Measurements from ENCODE around the gene TRAK1.
"Not testable (repeated sequence)": the region's sequence is repeated elsewhere in the genome, so short reads cannot be mapped to it uniquely, and the experiment has no call there.

TRAK1 gene

DNA sequence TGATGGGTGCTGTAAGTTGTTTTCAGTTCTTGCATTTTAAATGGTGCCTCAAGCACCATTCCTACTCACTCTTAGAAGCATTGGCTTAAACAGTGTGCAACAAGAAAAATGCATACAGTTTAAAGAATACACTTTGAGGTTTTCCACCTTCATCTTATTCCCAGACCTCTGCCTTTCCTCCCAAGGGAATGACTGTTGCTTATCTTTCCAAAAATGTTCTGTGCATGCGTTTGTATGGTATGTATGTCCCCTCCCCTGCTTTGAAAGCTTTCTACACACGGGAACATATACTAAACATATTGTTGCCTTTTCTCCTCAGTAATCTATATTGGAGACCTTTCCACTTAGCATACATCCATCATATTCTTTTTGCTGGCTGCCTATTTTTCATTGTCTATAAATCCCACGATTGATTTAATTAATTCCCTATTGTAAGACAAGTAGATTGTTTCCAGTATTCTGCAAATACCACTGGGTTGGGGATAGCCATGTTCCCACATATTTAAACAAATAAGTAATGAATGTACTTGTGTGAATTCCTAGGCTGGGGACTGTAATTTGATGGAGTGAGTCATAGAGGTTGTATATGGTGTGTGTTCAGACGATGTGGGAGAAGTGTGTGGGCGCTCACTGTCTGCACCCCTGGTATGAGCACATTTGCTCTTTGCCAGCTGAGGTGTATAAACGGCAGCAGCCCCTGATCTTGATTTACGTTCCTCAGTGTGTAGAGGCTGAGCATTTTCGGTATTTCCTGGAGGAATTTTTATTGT, 5.8 kb downstream of the TRAK1 start:
- DNase-seq (ENCODE audit: low read depth, low spot score): no peak

DNA sequence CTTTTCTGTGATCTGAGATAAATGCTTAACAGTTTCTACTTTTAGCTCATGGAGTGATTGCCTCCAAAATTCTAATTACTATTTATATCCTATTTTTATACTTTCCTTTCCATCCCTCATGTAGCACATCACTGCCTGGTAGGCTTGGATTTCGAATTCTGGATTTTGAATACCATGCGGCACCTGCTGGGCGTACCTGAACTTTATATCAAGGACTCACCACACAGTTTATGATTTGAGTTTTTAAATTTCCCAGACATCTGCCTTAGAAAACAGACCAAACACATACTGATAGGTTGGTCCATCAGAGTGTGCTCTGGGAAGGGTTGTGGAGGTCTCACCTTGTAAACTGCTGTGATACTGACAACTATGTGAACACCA, 6.4 kb downstream of the TRAK1 start:
- no peak for DNase-seq (ENCODE audit: low read depth, low spot score)

DNA sequence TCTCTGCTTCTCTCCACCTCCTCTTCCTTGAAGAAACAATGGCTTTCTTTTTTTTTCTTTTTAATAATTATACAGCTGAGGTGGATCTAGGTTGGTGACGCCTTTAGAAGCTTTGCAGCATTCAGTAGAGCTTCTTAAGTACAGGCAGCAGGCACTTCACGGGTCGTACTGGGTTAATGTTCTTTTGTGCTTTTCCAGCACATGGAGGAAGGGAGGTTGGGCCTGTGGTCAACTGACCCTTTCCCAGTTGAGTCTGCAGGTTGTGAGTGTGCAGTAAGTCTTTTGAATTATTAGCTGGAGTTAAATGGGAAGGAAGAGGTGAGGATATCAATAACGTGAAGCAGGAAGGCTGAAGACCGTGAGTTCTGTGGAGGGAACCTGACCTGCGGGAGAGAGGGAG, 7.0 kb downstream of the TRAK1 start:
- no peak for DNase-seq (ENCODE audit: low read depth, low spot score)

DNA sequence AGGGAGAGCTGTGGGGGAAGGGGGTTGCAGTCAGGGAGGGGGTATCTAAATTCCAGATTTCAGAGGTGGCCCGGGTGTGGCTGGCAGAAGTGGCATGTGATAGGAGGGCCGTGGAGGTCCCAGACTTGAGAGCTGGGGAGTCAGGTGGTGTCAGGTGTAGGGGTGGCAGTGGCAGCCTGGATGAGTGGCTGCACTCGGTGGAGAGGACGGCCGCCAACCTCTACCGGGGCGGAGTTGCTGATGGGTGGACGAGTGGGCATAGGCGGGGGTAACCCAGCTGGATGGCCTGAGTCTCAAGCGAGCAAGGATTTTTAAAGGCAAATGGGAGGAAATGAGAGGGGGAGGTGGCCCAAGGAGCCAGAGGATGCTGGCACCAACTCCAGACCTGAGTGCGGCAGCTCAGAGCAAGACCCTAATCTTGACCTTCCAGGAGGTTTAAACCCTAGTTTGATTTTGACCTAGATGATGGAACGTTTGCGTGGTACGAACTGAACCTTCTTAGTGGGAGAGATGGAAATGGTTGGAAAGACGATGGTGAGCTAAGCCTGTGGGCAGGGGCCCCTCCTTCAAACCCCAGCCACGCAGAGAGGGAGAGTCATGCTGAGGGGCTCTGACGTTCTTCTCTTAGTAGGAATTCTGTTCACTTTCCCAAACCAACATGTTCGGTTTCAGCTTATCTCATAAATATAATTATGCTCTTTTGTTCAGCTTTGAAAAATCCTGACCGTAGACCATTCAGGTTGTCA, 8.0 kb downstream of the TRAK1 start:
- no peak for DNase-seq (ENCODE audit: low read depth, low spot score)

DNA sequence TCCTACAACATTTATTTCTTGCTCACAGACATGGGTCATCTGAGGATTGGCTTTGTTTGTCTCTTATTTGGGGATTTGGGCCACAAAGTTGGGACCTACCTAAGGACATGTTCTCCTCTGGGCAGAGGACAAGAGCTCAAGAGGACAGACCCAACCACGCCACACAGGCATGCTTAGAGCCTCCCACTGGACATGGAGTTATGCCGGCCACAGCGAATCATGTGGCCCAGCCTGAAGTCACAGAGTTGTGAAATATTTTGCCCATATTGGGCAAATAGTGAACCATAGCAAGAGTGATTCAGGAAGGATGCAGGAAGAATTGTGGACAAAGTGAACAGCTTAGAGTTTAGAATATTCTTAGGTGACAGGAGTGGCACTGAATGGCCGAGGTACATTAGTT, 9.9 kb downstream of the TRAK1 start:
- no peak for DNase-seq (ENCODE audit: low read depth, low spot score)

DNA sequence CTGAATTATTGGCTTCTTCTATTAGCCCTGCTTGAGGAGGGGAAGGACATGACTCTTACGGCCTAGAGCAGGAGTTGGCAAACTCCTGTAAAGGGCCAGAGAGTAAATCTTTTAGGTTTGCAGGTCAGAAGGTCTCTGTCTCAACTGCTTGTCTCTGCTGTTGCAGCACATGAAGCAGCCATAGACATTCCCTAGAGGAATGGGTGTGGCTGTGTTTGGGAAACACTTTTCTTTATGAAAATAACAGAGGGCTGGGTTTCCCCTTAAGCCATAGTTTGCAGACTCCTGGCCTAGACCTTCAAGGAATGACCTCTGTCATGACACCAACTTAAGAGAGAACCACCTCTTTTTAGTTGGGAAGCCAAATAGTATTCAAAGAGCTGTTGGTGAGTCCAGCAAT, 10.3 kb downstream of the TRAK1 start:
- no peak for DNase-seq (ENCODE audit: low read depth, low spot score)

DNA sequence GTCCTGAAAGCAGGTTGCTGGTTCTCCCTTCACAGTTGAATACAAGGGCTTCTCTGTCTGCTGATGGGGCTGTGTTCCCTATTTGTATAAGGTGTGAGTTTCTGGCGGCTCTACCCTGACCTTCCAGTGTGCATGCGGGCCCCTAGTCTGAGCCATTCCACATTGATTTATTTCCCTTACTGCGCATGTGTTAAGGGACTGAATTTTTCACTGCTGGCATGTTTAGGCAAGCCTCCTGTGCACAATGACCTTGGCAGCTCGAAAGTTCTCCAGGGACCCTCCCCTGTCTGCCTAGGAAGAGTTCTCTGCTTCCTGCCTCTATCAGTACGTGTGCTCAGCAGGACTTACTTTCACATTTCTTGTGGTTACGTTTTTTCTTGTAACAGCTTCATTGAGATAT, 11.4 kb downstream of the TRAK1 start:
- DNase-seq (ENCODE audit: low read depth, low spot score): no peak

DNA sequence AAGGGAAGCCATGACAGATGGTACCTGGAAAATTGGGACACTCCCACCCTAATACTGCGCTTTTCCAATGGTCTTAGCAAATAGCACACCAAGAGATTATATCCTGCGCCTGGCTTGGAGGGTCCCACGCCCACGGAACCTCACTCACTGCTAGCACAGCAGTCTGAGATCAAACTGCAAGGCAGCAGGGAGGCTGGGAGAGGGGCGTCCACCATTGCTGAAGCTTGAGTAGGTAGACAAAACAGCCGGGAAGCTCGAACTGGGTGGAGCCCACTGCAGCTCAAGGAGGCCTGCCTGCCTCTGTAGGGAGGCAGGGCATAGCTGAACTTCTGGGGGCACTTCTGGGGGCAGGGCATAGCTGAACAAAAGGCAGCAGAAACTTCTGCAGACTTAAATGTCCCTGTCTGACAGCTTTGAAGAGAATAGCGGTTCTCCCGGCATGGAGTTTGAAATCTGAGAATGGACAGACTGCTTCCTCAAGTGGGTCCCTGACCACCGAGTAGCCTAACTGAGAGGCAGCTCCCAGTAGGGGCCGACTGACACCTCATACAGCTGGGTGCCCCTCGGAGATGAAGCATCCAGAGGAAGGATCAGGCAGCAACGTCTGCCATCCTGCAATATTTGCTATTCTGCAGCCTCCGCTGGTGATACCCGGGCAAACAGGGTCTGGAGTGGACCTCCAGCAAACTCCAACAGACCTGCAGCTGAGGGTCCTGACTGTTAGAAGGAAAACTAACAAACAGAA, 12.9 kb downstream of the TRAK1 start:
- DNase-seq (ENCODE audit: low read depth, low spot score): not testable (repeated sequence)

DNA sequence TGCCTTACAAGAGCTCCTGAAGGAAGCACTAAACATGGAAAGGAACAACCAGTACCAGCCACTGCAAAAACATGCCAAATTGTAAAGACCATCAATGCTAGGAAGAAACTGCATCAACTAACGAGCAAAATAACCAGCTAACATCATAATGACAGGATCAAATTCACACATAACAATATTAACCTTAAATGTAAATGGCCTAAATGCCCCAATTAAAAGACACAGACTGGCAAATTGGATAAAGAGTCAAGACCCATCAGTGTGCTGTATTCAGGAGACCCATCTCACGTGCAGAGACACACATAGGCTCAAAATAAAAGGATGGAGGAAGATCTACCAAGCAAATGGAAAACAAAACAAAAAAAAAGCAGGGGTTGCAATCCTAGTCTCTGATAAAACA, 14.8 kb downstream of the TRAK1 start:
- DNase-seq (ENCODE audit: low read depth, low spot score): not testable (repeated sequence)

DNA sequence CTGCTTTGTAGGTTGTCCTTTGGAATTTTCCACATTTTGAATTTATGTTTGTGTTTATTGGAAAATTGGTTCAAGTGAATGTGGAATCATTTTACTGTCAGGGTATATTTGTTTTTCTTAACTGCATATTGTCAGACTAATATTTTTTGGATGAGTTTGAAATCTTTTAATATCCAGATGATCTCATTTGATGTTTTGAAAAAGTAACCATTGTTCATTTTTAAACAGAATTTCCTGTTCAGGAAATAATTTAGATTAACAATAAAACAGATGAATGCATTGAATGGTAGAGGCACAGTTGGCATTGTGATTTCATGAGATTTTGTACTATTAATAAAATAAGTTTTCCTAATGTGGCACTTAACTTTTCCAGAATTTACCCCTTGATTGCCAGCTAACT, 15.5 kb downstream of the TRAK1 start:
- DNase-seq (ENCODE audit: low read depth, low spot score): no peak

DNA sequence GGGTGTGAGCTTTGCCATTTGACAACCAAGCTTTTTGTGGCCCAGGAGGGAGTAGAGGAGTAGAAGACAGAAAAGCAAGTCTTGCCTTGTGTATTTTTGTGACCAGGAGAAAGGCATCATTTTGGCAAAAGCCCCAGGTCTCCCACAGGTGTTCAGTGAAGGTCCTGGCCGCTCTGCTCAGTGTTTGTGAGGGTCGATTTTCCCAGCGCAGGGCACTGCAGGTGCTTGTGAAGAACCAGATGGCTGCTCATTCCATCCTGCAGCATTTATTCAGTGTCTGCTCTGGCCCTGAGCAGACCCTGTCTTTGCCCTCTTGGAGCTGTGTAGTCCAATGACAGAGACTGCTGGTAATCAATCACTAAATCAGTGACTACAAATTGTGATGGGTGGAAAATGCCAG, 19.5 kb downstream of the TRAK1 start:
- no peak for DNase-seq (ENCODE audit: low read depth, low spot score)

DNA sequence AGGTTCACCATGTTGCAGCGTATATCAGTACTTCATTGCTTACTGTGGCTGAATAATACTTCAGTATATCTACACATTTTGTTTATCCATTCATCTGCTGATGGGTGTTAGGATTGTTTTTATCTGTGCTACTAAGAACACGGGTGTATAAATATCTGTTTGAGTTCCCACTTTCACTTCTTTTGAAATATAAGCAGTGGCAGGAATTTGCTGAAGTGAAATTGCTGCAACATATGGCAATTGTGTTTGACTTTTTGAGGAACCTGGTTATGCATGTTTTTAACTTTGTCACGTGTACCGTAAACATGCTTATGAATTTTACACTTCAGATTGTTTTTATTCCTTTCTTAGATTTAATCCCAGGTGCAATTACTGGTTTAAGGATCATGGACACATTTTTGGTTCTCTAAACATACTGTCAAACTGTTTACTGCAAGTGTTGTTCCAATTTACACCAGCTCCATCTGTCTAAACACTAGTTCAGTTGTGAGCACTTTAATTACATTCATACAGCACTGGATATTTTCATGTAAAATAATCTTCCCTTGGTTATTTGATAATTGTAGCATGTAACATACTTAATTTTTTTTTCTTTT, 23.1 kb downstream of the TRAK1 start:
- no peak for DNase-seq (ENCODE audit: low read depth, low spot score)

DNA sequence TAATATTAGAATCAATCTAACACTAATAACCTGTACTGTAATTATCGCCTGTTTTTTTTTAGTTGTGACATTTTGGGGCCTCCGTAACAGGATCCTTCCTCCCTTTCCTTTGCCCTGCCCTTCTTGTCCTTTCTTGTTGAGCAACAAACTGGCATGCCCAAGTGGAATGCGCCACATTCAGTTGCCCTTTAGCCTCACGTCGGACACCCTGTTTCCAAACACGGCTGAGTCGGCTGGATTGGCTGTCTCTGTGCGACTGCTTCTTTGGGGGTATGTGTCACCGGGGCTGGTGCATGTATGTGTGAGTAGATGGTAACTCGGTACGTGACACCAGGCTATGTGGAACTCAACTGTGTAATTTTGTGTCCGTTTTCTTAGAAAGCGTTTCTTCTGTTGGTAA, 24.1 kb downstream of the TRAK1 start:
- DNase-seq (ENCODE audit: low read depth, low spot score): no peak

DNA sequence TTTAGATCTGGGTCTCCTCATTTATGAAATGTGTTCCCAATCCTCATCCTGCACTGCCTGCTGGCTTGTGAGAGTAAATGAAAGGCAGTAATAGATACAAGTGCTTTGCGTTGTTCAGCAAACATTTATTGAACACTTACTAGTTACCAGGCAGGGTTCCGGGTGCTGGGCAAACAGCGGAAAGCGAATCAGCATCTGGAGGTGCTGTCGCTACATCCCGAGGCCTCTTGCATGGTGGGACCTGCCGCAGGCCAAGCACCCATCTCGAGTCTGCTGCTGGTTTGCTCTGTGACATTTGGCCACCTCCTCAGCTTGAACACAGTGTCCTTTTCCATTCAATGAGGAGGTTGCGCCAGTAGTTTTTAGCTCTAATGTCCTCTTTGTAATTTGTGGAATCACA, 24.8 kb downstream of the TRAK1 start:
- DNase-seq (ENCODE audit: low read depth, low spot score): no peak

DNA sequence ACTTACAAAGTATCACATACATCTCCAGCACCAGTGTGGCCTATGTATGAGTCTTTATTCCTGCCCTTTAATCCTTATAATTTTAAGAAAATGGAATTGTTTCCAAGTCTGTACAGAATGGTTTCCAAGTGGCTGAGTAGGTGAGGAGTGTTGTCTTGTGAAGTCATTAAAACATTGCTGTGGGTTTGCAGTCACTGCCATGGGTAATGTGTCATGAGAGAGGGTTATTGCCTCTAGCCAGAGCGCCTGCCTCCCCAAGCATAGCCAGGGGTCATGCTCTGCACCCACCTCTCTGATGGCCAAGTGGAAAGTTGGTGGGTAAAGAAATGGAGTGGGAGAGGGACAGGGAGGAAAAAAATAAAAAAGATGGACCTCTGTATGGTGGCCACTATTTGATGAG, 25.3 kb downstream of the TRAK1 start:
- DNase-seq (ENCODE audit: low read depth, low spot score): no peak

DNA sequence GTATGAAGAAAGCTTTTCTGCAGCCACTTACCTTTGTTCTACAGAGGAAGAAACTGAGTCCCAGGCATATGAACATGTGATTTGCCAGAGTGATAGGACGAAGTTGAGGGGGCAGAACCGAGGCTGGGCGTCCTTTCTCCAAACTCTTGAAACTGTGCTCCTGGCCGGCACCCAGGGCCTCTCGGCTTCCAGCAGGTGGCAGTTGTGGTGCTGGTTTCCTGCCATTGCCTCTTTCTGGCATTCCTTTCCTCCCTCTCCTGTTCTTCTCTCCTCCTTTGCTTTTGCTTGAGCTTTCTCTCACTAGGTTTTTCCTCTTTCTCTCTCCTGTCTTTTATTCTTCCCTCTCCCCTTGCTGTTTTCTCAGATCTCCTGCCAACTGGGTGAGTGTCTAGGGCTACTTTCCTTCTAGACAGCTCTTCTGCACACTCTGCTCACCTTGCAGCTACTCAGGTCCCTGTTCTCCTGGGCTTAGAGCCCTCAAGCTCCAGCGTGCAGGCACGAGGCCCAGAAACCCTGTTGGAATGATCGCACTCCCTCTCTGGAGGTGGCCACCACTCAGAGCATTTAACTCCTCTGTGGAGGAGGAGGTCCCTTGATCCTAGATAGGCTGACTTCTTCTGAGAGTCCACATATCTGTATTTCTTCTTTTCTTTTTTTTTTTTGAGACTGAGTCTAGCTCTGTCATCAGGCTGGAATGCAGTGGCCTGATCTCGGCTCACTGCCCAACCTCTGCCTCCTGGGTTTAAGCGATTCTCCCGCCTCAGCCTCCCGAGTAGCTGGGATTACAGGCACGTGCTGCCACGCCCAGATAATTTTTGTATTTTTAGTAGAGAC, 26.2 kb downstream of the TRAK1 start:
- DNase-seq (ENCODE audit: low read depth, low spot score): no peak

DNA sequence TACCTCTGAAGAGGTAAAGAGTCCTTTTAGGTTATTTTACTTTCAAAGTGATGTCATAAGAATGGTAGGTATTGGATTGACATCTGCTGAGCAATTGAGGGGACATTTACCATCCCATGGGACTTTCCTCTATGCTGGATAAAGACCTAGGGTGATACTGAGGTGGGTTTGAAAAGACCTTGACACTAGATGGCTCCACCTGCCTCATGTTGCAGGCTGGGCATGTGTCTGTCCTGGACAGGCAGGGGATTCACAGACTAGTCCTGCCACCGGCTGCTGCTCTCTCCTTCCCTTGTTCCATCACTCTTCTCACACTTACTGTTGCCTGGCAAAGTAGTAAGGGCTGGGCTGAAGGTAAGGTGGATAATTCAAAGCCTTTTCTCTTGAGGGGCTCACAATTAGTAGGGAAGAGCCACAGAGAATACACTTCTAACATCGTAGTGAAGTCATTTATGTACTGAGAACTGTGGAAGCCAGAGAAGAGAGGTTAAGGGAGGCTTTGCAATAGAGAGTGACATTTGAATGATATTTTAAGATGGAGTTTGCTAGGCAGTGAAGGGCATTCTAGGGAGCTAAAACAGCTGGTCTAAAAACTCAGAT, 27.7 kb downstream of the TRAK1 start:
- DNase-seq (ENCODE audit: low read depth, low spot score): no peak

DNA sequence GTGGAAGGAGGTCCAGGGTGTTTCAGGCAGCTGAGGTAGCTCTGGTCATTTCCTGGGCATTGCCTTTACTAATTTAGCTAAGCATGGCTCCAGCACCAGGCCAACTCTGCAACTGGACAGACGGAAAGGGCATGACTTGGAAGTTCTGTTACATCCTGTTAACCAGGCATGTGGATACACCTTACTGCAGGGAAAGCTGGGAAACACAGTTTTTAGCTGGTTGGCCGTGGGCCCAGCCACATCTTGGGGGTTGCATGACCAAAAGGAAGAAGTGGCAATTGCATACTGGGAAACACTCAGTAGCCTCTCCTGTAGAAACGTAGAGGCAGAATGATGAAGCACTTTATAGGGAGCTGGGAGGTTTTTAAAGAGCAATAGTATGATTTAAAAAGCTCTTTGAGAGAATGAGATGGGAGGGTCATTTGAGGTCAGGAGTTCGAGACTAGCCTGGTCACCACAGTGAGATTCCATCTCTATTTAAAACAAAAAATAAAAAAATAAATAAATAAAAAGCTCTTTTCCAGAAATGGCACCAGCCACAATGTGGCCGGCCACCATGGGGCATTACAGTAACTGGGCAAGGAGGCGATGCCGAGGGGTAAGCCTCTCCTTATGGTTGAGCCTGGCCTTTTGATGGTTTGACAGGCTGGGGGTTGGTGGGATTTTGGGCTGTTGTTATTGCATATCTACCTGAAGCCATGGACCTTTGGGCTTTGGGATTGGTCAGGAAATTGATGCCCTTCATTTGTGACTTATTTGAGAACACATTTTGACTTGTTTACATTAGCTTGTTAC, 28.6 kb downstream of the TRAK1 start:
- no peak for DNase-seq (ENCODE audit: low read depth, low spot score)

DNA sequence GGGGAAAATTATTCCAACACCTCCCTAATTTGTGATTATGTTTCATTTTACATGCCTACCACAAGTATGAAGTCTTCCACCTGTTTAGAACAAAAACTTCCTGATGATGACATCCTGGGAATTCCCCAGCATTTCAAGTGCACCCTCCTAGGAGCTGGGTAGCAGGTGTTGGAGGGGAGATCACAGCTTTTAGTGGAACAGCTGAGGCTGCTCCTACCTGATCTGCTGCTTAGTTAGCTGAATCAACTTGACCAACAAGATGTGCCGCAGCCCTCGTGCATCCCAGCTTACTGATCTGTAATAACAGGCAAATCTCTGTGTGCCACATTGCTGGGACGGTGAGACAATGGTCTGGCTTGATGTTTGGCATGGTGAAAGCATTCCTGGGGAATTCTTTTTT, 29.7 kb downstream of the TRAK1 start:
- no peak for DNase-seq (ENCODE audit: low read depth, low spot score)
